Fibroblast of lung (primary cell): ENCODE results near the gene RAP1B. TPM values are rescaled to one million over a fixed set of nuclear protein-coding genes. Genes with fewer than 3 reads are reported as not detected.

ENCODE experiments used
- DNase-seq, 2 donors: peaks; one replicate each; pipeline versions ENCODE4 v3.0.0 to v3.0.0-alpha.2; 2010; ENCODE audit warnings: low read depth in 2 of 2
- H2AFZ ChIP-seq: 2 replicates; pipeline ENCODE4 v1.5.1; 2012; ENCODE audit warnings: low read length, control low read depth, inconsistent platforms
- H3K27ac ChIP-seq: 2 replicates; pipeline ENCODE4 v1.5.1; 2011; ENCODE audit warnings: low read length, control low read depth; ENCODE audit not compliant: insufficient read depth
- H3K27me3 ChIP-seq: 2 replicates; pipeline ENCODE4 v1.5.1; 2011; ENCODE audit warnings: mild to moderate bottlenecking, low read length; ENCODE audit not compliant: control insufficient read depth, insufficient read depth
- H3K36me3 ChIP-seq: 2 replicates; pipeline ENCODE4 v1.5.1; 2011; ENCODE audit warnings: low read length; ENCODE audit not compliant: control insufficient read depth, insufficient read depth
- H3K4me1 ChIP-seq: 2 replicates; pipeline ENCODE4 v1.5.1; 2011; ENCODE audit warnings: low read length; ENCODE audit not compliant: control insufficient read depth, insufficient read depth; ENCODE audit errors: extremely low read depth
- H3K4me2 ChIP-seq: 2 replicates; pipeline ENCODE4 v1.5.1; 2011; ENCODE audit warnings: low read length, control low read depth; ENCODE audit not compliant: insufficient read depth; ENCODE audit errors: extremely low read depth
- H3K4me3 ChIP-seq, 4 experiments: fragments of 200-600 bp in 1 of 4; sonication (generic) in 1 of 4; replicated peaks in 1 of 4; 2 replicates each; pipeline ENCODE4 v1.5.1; 2011 to 2016; ENCODE audit warnings: low read length in 4 of 4, low read depth in 3 of 4, mild to moderate bottlenecking in 3 of 4, control low read depth in 2 of 4, inconsistent platforms in 1 of 4, mixed read lengths in 1 of 4; ENCODE audit not compliant: insufficient read depth in 1 of 4; ENCODE audit errors: control extremely low read depth in 1 of 4
- H3K79me2 ChIP-seq: 2 replicates; pipeline ENCODE4 v1.5.1; 2012; ENCODE audit warnings: mild to moderate bottlenecking, low read length, inconsistent platforms; ENCODE audit not compliant: control insufficient read depth, insufficient read depth
- H3K9ac ChIP-seq: 2 replicates; pipeline ENCODE4 v1.5.1; 2011; ENCODE audit warnings: mild to moderate bottlenecking, low read length, control low read depth; ENCODE audit not compliant: insufficient read depth
- H3K9me3 ChIP-seq: 2 replicates; pipeline ENCODE4 v1.5.1; 2012; ENCODE audit warnings: low read depth, low read length; ENCODE audit not compliant: control insufficient read depth, insufficient read depth
- H4K20me1 ChIP-seq: 2 replicates; pipeline ENCODE4 v1.5.1; 2011; ENCODE audit warnings: low read length; ENCODE audit not compliant: control insufficient read depth, insufficient read depth; ENCODE audit errors: extremely low read depth
- CTCF ChIP-seq, 2 donors: IDR thresholded peaks in 1 of 2; conservative IDR thresholded peaks in 1 of 2; 1 replicate in 1 of 2; 2 replicates in 1 of 2; pipeline ENCODE4 v1.5.1; 2011 to 2012; ENCODE audit warnings: low read length in 2 of 2, control low read depth in 1 of 2, inconsistent platforms in 1 of 2, low read depth in 1 of 2, mild to moderate bottlenecking in 1 of 2
- EZH2 ChIP-seq: IDR thresholded peaks from 2 replicates; pipeline ENCODE4 v1.5.1; 2012; ENCODE audit warnings: low read length, control low read depth, mild to moderate bottlenecking; ENCODE audit errors: missing control alignments
- polyA plus RNA-seq, 2 donors: library from polyadenylated mRNA; depleted of rRNA in 1 of 2; stranded (reverse) in 1 of 2; unstranded in 1 of 2; fragments of >200 nt; gene quantifications; 2 replicates each; pipeline ENCODE4 v1.2.1, GENCODE V29; 2011 to 2012; ENCODE audit warnings: missing spikeins in 1 of 2
- total RNA-seq: library from RNA; depleted of rRNA; stranded (reverse); fragments of >200 nt; gene quantifications from 2 replicates; pipeline ENCODE4 v1.2.1, GENCODE V29; 2014

The RAP1B gene
- total and polyA plus RNA-seq, 2 donors (not counting 1 experiment from before 2014, with no cell fraction given), result 194 to 383 TPM

DNA sequence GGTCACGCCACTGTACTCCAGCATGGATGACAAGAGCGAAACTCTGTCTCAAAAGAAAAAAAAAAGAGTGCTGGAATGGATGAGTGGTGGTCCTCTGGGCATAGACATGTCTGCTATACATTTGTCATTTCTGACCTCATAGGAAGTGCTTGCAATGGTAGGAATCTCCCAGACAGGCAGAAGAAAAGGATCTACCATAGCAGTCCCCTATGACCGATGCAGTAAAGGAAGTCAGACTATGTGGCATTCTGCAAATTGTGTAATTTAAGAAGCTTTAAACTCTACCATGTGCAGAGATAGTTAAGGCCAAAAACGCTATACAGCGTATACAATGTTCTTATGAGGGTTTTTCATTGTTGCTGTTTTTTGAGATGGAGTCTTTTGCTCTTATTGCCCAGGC, 24.7 kb upstream of the RAP1B start:
- H4K20me1 ChIP-seq, result no peaks in the 10 kb centered on the region
- no peak overlapping the region for H3K4me3 ChIP-seq
- no peaks in the 10 kb centered on the region for H3K9me3 ChIP-seq
- no peak for DNase-seq
- H3K27ac ChIP-seq, result no peak overlapping the region
- H3K4me2 ChIP-seq, result no peak overlapping the region
- no peak overlapping the region for H2AFZ ChIP-seq
- no peaks in the 10 kb centered on the region for H3K79me2 ChIP-seq
- no peaks in the 10 kb centered on the region for H3K36me3 ChIP-seq
- no peaks in the 10 kb centered on the region for H3K27me3 ChIP-seq
- no peak overlapping the region for H3K9ac ChIP-seq
- TF ChIP-seq CTCF (conservative IDR thresholded peaks at IDR 0.05 in 1 of 2, IDR thresholded peaks at IDR 0.05 in 1 of 2; ENCODE audit: low read depth in 1 of 2, low read length in 2 of 2) (no peak), EZH2 (no peak)
- no peaks in the 10 kb centered on the region for H3K4me1 ChIP-seq

GRCh38 chr12:68587448-68587873, 23.2 kb upstream of the RAP1B start:
- Histone ChIP-seq H3K9ac (no peak overlapping the region), H3K27me3 (no peaks in the 10 kb centered on the region), H3K4me1 (no peaks in the 10 kb centered on the region), H3K27ac (no peak overlapping the region), H3K9me3 (no peaks in the 10 kb centered on the region), H4K20me1 (no peaks in the 10 kb centered on the region), H3K4me3 (no peak overlapping the region), H3K36me3 (no peaks in the 10 kb centered on the region), H3K79me2 (no peaks in the 10 kb centered on the region), H2AFZ (no peak overlapping the region), H3K4me2 (no peak overlapping the region)
- TF ChIP-seq CTCF (conservative IDR thresholded peaks at IDR 0.05 in 1 of 2, IDR thresholded peaks at IDR 0.05 in 1 of 2; ENCODE audit: low read depth in 1 of 2, low read length in 2 of 2) (no peak), EZH2 (no peak)
- peak in 1 of 2 donors; percentile 29 for DNase-seq

GRCh38 chr12:68589194-68589593, 21.5 kb upstream of the RAP1B start:
- Histone ChIP-seq H3K27ac (no peak overlapping the region), H3K4me2 (no peak overlapping the region), H3K9ac (no peak overlapping the region), H3K4me3 (no peak overlapping the region), H2AFZ (no peak overlapping the region), H3K79me2 (no peaks in the 10 kb centered on the region), H3K36me3 (no peaks in the 10 kb centered on the region), H3K4me1 (no peaks in the 10 kb centered on the region), H3K27me3 (no peaks in the 10 kb centered on the region), H3K9me3 (no peaks in the 10 kb centered on the region), H4K20me1 (no peaks in the 10 kb centered on the region)
- TF ChIP-seq EZH2 (no peak), CTCF (conservative IDR thresholded peaks at IDR 0.05 in 1 of 2, IDR thresholded peaks at IDR 0.05 in 1 of 2; ENCODE audit: low read depth in 1 of 2, low read length in 2 of 2) (no peak)
- DNase-seq, result peak in 1 of 2 donors; percentile 16
